Common myeloid progenitor, CD34-positive (primary cell): Measurements from ENCODE around the gene SLX4IP.

ENCODE experiments used
- CTCF ChIA-PET: fragments of 350-600 bp; sonication (Branson Sonifier 250); formaldehyde crosslinking; loops from one replicate; lab custom pipeline; 2021; ENCODE audit warnings: antibody characterized with exemption; lab: Charles Lee
- POLR2A ChIA-PET: fragments of 350-600 bp; sonication (Branson Sonifier 250); formaldehyde crosslinking; loops from one replicate; lab custom pipeline; 2021; ENCODE audit warnings: antibody characterized with exemption; lab: Charles Lee
- DNase-seq, 3 donors: peaks; one replicate each; pipeline versions ENCODE4 v3.0.0 to v3.0.0-alpha.2; 2013
- H3K27ac ChIP-seq, 2 experiments: 1 replicate in 1 of 2; 2 replicates in 1 of 2; pipeline ENCODE4 v1.7.0; 2013; ENCODE audit warnings: inconsistent platforms in 2 of 2, low read length in 2 of 2, mild to moderate bottlenecking in 2 of 2, low read depth in 1 of 2, moderate library complexity in 1 of 2; ENCODE audit not compliant: severe bottlenecking in 2 of 2, insufficient read depth in 1 of 2, poor library complexity in 1 of 2
- H3K27me3 ChIP-seq, 5 experiments: replicated peaks in 2 of 5; 1 replicate in 3 of 5; 2 replicates in 2 of 5; pipeline versions ENCODE4 v1.6.1 to v1.7.0; 2013; ENCODE audit warnings: low read length in 4 of 5, mild to moderate bottlenecking in 2 of 5, moderate library complexity in 2 of 5, inconsistent platforms in 1 of 5; ENCODE audit not compliant: insufficient read depth in 5 of 5, control insufficient read depth in 4 of 5
- H3K36me3 ChIP-seq, 4 experiments: 1 replicate in 2 of 4; 2 replicates in 2 of 4; pipeline versions ENCODE4 v1.6.1 to v1.7.0; 2013; ENCODE audit warnings: low read length in 3 of 4, control low read depth in 1 of 4, mild to moderate bottlenecking in 1 of 4; ENCODE audit not compliant: control insufficient read depth in 4 of 4, insufficient read depth in 4 of 4
- H3K4me1 ChIP-seq, 4 experiments: 1 replicate in 3 of 4; 2 replicates in 1 of 4; pipeline versions ENCODE4 v1.6.1 to v1.7.1; 2013; ENCODE audit warnings: low read length in 3 of 4, mild to moderate bottlenecking in 3 of 4, control low read depth in 1 of 4, inconsistent platforms in 1 of 4, moderate library complexity in 1 of 4; ENCODE audit not compliant: control insufficient read depth in 4 of 4, insufficient read depth in 4 of 4; ENCODE audit errors: control extremely low read depth in 1 of 4
- H3K4me3 ChIP-seq, 7 experiments: 1 replicate in 4 of 7; 2 replicates in 3 of 7; pipeline versions ENCODE4 v1.5.1 to v1.7.0; 2013; ENCODE audit warnings: mild to moderate bottlenecking in 7 of 7, low read length in 6 of 7, moderate library complexity in 6 of 7, inconsistent platforms in 2 of 7, low read depth in 2 of 7, control low read depth in 1 of 7; ENCODE audit not compliant: insufficient read depth in 4 of 7, control insufficient read depth in 1 of 7; ENCODE audit errors: extremely low read depth in 1 of 7
- H3K9me3 ChIP-seq, 5 experiments: 1 replicate in 4 of 5; 2 replicates in 1 of 5; pipeline versions ENCODE4 v1.6.1 to v1.7.1; 2013; ENCODE audit warnings: low read length in 4 of 5, mild to moderate bottlenecking in 2 of 5, inconsistent platforms in 1 of 5, low read depth in 1 of 5, moderate library complexity in 1 of 5; ENCODE audit not compliant: control insufficient read depth in 4 of 5, insufficient read depth in 2 of 5; ENCODE audit errors: control extremely low read depth in 1 of 5
- WGBS: methylation state at CpG from one replicate; pipeline ENCODE4 v1.1.5; 2013; ENCODE audit not compliant: insufficient coverage; 5-methylcytosine and 5-hydroxymethylcytosine counted together

Gene SLX4IP

GRCh38 chr20:10475225-10475624 lies 40.1 kb downstream of the SLX4IP start:
- Histone ChIP-seq H3K36me3 (peaks cover 0 to 4% (median 0%) of the 10 kb centered on the region in 4 experiments), H3K27me3 (no peaks in the 10 kb centered on the region), H3K27ac (no peak overlapping the region), H3K9me3 (peaks cover 0 to 5% (median 0%) of the 10 kb centered on the region in 5 experiments), H3K4me1 (peaks cover 5 to 65% (median 30%) of the 10 kb centered on the region in 4 experiments), H3K4me3 (peak overlapping the region in 1 of 7 experiments; percentile 1)
- ChIA-PET POLR2A (no interaction called here), CTCF (interaction anchor here (0.8 to 12.8 kb wide), 12 partner anchors 10 to 196 kb away, joined by 3 to 113 read pairs (median 4); no protein-coding TSS in a partner anchor)
- DNase-seq = no peak
- 100% methylated on average over 1 of the region's 2 CpGs for WGBS

- DNase-seq = peak; percentile 52 to 79 (median 70)
- Histone ChIP-seq H3K9me3 (peaks cover 0 to 5% (median 0%) of the 10 kb centered on the region in 5 experiments), H3K4me3 (peak overlapping the region in 2 of 7 experiments; percentile 39 to 52), H3K4me1 (peaks cover 5 to 57% (median 27%) of the 10 kb centered on the region in 4 experiments), H3K27me3 (no peaks in the 10 kb centered on the region), H3K36me3 (peaks cover 0 to 3% (median 0%) of the 10 kb centered on the region in 4 experiments), H3K27ac (no peak overlapping the region)
- ChIA-PET CTCF (interaction anchor here (0.6 to 12.8 kb wide), 8 partner anchors 23 to 80 kb away, joined by 3 to 113 read pairs (median 6); no protein-coding TSS in a partner anchor), POLR2A (no interaction called here)
- 10% methylated on average over 3 of the region's 3 CpGs for WGBS
These were observed 41.2 kb downstream of the SLX4IP start for GRCh38 chr20:10476319-10476724.

GRCh38 chr20:10478205-10478604 lies 43.1 kb downstream of the SLX4IP start:
- ChIA-PET POLR2A (no interaction called here), CTCF (interaction anchor here (0.9 to 12.8 kb wide), 8 partner anchors 9 to 500 kb away, joined by 3 to 113 read pairs (median 6); no protein-coding TSS in a partner anchor)
- no peak overlapping the region for H3K27ac ChIP-seq
- no peak for DNase-seq
- H3K27me3 ChIP-seq = no peaks in the 10 kb centered on the region
- H3K4me3 ChIP-seq = no peak overlapping the region
- H3K36me3 ChIP-seq = no peaks in the 10 kb centered on the region
- peaks cover 5 to 64% (median 27%) of the 10 kb centered on the region in 4 experiments for H3K4me1 ChIP-seq
- no peaks in the 10 kb centered on the region for H3K9me3 ChIP-seq
- no CpG with 5 or more reads among the region's 1 CpG for WGBS

- Histone ChIP-seq H3K4me3 (no peak overlapping the region), H3K4me1 (peaks cover 5 to 62% (median 28%) of the 10 kb centered on the region in 4 experiments), H3K27ac (no peak overlapping the region), H3K27me3 (no peaks in the 10 kb centered on the region), H3K36me3 (no peaks in the 10 kb centered on the region), H3K9me3 (no peaks in the 10 kb centered on the region)
- 83% methylated on average over 1 of the region's 4 CpGs for WGBS
- DNase-seq = no peak
- POLR2A ChIA-PET = no interaction called here
- CTCF ChIA-PET = interaction anchor here (1.7 to 12.8 kb wide), 2 partner anchors 10 to 55 kb away, joined by 6 to 113 read pairs; no protein-coding TSS in a partner anchor
These were observed 43.8 kb downstream of the SLX4IP start for GRCh38 chr20:10478930-10479329.

GRCh38 chr20:10481676-10482075 lies 46.6 kb downstream of the SLX4IP start:
- ChIA-PET POLR2A (no interaction called here), CTCF (interaction anchor here (1.2 to 12.8 kb wide), 3 partner anchors 9 to 52 kb away, joined by 4 to 113 read pairs (median 8); no protein-coding TSS in a partner anchor)
- DNase-seq = no peak
- Histone ChIP-seq H3K4me3 (no peak overlapping the region), H3K36me3 (no peaks in the 10 kb centered on the region), H3K27me3 (no peaks in the 10 kb centered on the region), H3K9me3 (no peaks in the 10 kb centered on the region), H3K4me1 (peaks cover 0 to 43% (median 4%) of the 10 kb centered on the region in 4 experiments), H3K27ac (no peak overlapping the region)
- 88% methylated on average over 5 of the region's 5 CpGs for WGBS

GRCh38 chr20:10483691-10484090 lies 48.6 kb downstream of the SLX4IP start:
- ChIA-PET POLR2A (no interaction called here), CTCF (no interaction called here)
- H3K9me3 ChIP-seq = no peaks in the 10 kb centered on the region
- no peak overlapping the region for H3K27ac ChIP-seq
- H3K27me3 ChIP-seq = no peaks in the 10 kb centered on the region
- H3K36me3 ChIP-seq = no peaks in the 10 kb centered on the region
- no peak overlapping the region for H3K4me3 ChIP-seq
- DNase-seq = no peak
- 20% methylated on average over 1 of the region's 2 CpGs for WGBS
- H3K4me1 ChIP-seq = peaks cover 4 to 45% (median 10%) of the 10 kb centered on the region in 4 experiments
